Measurements from ENCODE around the gene CABLES1.

The CABLES1 gene

DNA sequence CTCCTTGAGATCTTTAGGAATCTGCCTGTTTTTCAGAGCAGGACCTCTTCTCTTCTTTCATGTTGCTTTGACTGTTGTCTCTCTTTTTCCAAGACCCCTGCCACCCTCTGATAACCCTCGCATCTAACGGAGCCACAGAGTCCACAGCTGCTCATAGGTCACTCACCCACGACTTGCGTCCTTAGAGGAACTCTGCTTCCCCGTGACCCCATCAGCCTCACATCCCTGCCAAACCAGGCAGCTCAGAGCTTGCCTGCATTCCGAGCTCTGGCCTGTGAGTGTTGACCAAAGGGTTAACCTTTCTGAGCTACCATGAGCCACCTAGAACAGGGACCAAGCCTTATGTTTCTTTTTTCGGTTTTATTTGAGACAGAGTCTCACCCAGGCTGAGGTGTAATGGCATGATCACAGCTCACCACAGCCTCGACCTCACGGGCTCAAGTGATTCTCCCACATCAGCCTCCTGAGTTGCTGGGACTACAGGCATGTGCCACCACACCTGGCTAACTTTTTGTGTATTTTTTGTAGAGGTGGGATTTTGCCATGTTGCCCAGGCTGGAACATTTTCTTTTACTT is 36.4 kb downstream of the CABLES1 start:
- no peak for DNase-seq

DNA sequence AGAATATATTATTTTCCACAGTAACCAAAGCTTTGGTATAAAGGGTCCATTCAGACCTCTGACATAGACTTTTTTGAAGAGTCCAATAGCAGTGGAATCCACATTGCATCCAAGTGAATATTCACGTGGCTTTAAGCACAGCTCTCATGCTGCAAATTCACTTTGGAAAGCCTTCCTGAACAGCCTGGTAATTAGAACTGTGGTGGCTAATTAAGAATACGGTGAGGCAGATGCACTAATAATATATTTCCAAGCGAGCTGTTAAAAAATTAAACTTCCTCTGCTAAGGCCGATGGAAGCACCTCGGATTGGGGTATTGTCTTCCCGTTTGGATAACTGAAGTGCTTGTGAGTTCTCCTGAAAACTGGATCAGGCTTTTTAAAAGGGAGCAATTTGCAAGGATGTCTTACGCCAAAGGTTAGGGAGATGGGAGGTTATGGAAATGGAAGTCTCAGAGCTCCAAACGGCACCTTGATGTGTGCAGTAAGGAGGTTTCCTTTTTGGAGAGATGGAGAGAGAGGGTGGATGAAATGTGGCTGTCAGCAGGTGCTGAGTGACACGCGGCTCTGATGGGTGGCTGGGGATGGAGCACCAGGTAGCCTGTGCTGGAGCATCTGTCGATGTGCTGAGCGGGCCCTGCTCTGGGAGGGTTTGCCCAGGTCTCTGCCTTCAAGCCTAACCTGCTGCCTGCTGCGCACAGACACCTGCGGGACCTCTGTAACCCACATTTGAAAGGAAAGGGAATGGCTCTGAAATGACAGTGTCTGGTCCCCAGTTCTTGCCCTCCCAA is 37.5 kb downstream of the CABLES1 start:
- DNase-seq: no peak

DNA sequence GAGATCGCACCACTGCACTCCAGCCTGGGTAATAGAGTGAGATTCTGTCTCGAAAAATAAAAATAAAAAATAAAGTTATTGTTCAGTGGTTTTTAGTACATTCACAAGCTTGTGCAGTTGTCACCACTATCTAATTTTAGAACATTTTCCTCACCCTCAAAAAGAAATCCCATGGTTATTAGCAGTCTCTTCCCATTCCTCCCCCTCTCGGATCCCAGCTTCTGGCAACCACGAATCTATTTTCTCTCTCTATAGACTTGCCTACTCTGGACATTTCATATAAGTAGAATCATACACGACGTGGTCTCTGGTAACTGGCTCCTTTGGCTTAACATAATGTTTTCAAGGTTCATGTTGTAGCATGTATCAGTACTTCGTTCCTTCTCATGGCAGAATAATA is 38.6 kb downstream of the CABLES1 start:
- DNase-seq: no peak

DNA sequence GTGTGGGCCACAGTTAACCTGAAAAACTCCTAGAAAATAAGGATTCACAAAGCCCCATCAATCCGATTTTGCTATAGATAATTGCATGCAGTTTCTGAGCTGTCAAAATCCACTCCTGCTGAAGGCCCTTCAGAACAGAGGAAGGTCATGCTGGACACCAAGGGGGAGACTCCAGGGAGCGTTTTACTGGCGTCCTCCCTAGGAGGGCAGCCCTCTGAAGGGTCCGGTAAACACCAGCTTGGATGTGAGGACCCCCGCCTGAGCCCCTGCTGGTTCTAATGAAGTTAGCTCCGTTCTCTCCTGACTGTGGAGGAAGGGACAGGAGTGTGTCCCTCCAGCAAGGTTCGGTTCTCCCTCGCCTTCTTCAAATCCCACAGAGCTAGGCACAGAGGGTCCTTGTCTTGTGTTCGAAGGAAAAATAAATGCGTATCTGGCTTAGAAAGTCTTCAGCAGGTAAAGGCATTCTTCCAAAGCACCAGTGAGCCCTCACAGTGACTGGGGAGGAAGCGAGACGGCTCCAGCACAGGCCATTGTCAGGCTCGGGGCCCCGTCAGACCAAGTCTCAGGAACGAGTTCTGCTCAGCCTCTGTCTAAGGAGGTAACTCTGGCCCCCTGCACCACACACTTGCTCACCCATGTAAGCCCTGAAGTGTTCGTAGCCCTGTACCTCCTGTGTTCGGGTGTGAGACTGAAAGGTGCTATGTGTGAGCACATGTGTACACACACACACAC is 41.6 kb downstream of the CABLES1 start:
- no peak for DNase-seq

DNA sequence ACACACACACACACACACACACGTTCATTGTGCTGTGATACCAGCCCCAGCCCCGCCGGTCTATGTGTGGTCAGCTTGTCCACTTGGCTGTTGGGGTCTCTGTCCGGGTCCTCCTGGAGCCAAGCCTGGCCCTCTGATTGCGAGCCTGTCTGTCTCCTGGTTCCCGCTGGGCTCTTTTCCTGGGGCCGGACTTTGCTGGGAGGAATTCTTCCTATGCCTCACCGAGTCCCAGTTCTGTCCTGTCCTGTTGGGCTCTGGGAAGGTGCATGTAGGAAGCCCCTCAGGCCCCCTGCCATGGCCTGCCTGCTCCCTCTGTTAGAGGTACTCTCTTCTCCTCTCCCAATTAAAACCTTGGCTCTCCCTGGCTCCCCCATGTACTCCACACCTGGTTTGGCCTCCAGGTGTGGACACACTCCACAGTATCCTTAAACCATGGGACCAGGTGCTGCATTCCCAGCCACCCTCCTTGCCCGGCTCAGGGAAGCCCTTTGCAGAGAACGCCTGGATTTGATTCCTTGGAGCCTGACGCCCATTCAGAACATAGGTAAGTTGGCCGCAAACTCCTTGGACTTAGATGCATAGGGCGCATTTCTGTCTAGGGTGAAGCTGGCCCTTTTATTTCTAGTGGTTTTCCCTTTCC is 42.3 kb downstream of the CABLES1 start:
- DNase-seq: no peak

DNA sequence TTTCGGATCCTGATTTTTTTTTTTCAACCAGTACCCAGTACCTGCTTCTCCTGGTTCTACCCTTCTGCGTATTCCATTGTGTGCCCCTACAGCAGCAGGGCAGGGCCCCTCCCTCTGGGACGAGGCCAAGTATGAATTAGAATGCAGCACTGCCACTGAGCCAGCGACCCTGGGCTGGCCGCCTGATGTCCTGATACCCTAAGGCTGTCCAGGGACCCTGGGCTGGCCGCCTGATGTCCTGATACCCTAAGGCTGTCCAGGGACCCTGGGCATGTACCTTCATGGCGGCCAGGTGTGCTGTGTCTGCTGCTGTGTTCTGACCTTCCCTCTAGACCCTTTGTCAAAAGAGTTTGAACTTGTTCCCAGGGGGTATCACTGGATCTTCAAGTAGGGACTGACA is 42.9 kb downstream of the CABLES1 start:
- no peak for DNase-seq

DNA sequence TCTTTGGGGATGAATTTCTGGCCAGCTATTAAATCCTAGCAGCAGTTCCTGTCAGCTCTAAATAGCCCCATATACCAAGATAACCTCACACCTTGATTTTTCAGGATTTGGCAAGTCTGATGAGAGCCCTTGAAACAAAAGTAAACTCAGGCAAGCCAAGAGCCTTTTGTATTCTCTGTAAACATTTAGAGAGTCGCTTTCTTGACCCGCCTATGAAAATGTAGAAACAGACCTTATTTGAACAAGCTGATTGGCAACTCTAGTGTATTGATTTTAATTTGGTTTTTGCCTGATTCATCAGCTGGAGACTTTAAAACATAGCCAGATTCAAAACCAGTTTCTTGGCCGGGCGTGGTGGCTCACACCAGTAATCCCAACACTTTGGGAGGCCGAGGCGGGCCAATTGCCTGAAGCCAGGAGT is 43.4 kb downstream of the CABLES1 start:
- DNase-seq: no peak

DNA sequence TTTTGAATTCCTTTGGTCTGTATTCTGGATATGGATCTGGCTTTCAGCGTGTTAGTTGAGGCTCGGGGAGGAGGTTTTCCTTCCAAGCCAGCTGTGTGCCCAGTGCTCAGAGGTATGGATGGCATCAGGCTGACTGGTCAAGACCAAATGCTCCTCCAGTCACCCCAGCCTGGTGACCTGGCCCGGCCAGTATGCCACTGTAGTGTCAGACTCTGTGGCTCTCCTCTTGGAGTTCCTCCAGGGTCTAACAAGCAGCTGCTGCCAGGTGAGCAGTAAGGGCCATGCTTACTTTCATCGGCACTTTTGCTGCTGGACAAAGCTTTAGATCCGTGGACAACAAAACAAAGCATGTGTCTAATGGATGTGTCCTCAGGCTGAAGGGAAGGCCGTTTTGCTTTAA is 44.1 kb downstream of the CABLES1 start:
- DNase-seq: no peak

DNA sequence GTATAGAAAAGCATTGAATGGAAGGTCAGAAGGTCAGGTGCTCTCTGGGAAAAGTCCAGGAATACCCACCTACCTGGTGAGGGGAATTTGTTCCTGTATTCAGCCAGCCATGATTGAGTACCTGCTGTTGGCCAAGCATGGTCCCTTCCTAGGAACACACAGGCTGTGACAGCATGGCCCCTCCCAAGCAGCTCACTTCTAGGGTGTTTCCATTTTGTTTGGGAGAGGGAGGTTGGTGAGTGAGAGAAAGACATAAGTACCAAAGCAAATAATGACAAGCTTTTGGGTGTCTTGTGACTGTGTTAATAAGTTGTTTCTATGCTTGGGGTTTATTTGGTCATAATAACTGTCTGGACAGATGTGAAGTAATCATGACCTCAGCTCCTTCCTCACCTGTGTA is 46.3 kb downstream of the CABLES1 start:
- DNase-seq: no peak

DNA sequence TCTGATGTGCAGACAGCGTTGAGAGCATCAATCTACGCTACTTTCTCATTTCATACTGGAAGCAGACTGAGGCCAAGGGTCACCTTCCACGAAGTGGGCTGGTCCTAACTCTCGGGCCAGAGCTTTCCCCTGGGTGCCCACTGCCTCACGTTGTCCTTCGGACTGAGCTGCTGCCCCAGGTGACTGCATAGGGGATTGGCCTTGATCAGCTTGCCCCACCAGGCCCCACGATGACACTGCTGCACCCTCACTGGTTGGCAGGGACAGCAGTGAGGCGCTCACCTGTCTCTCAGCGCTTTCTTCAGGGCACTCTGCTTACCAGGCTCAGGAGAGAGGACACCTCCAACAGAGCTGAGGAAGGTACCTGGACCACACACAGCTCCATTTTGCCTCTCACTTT is 47.3 kb downstream of the CABLES1 start:
- DNase-seq: no peak

DNA sequence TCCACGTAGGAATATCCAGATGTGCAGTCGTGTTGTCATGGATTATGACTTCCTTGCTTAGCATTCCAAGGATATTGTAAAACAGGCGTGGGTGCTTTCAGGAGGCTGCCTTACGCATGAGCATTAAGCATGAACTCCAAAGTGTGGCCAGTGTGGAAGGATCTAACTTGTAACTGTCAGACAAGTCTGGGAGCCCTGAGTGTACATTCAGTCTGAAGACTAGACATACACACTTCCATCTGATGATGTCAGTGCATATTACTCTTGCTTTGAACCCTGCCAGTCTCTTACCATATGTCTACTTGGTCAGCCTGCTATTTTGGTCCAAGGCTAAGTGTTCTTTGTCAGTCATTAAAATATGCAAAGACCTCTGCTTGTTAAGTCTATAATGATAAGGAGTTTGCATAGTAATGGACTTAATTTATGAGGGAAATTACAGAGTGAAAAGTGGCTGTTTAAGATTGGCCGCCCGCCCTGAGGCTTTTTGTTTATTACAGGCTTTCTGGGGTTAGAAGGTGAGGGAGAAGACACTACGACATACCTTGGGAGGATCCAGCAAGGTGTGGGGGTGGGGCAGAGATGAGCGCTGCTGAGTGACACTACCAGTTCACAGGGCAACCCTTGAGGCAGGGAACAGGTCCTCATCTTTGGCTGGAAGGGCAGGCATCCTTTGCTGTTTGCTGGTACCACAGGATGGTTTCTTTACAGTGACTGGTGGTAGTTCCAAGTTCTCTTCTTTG is 48.3 kb downstream of the CABLES1 start:
- no peak for DNase-seq

DNA sequence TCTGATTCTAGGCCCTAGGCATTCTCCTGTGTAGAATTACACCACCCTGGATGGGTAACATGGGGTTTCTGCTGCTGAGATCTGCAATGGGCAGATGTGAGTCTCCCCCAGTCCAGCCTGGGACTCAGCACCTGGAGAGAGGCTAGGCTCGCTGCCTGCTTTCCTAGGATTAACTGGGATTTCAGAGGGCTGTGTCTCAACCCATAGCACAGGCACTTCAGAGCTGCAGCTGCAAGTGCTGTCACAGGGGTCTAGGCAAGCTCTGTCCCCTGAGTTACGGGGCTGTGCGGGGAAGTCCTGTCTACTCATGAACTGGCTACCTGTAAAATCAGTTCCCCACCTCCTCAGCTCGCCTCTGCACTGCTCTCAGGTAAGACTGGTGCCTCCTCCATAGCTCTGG is 51.5 kb downstream of the CABLES1 start:
- no peak for DNase-seq

DNA sequence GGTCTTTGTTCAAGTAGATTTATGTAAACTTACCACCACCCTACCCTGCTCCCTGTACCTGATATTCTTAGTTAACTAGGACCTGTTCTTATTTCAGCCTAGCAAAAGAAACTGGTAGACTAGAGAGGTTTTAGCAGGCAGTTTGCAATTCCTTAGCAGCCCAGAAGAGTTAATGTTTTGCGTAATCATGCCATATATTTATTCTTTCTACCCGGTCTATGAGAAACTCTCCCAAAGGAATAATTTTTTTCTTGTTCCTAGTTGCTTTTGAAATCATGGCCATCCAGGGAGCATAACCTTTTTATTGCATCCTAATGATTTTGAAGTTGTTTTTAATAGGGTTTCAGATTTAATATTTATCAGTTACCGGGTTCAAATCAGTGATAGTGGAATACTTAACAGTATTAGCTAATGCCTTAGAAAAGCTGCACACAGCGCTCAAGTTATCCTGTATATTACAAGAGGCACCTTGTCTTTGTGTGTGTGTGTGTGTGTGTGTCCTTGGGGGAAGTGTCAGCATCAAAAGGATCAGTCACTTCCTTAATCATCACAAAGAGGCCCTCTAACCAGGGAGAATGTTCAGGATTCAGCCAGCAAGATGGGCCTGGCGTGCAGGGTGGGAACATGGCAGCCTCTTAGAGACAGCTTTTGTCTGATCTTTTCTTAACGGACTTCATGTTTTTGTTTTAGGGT is 52.9 kb downstream of the CABLES1 start:
- DNase-seq: no peak

DNA sequence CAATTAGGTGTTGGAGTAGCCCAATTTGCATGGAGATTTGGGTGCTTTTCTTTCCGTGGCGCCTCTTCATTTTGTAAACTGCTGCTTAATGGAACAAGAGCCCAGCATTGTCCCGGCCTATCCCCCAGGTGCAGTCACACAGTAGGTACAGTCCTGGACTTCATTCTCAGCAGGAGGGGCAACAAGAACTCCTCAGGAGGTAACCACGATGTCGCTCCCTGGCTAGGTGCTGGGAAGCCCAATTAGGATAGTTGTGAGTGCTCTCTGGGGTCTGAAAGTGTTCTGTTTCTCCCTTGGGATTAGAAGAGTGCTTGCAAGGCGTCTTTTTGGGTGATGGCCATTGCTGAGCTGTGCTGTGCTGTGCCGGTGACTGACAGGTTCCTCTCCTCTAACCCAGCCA is 53.8 kb downstream of the CABLES1 start:
- DNase-seq: no peak

DNA sequence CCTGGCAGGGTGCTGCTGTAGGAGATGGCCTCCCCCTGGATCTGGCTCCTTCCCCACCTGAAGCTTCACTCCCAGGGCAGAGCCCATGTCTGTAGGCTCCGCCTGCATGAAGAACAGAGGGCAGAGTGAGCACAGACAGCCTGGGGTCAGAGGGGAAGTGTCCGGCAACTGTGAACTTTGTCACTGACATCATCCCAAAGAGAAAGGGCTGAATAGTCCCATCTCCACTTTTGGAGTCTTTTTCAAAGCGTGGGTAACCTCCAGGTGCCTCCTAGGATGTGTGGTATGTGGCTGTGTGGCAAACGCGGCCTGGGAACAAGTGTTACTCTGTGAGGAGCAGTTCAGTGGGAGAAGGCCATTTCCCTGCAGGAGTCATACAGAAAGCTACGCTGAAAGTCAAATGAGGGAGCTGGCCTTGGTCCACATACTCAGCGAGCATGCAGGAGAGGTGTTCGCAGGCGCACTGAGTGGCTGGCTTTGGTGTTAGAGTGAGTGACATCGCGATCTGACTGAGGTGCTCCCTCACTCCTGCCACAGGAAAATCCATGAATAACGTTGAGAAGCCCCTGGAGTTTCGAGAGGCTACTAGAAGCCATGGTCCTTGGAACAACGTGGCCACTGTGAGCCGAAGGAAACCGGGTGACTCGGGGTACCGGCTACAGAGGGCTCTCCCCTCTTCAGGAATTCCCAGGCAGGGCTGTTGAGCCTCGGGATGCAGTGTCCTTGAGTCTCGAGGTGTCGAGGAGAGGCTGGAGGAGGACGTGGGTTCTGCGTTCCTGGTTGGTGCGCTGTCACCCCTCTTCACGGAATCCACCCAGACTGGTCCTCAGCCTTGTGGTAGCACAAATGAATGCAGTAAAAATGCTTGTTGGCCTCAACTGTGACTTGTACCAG is 54.7 kb downstream of the CABLES1 start:
- DNase-seq: no peak

DNA sequence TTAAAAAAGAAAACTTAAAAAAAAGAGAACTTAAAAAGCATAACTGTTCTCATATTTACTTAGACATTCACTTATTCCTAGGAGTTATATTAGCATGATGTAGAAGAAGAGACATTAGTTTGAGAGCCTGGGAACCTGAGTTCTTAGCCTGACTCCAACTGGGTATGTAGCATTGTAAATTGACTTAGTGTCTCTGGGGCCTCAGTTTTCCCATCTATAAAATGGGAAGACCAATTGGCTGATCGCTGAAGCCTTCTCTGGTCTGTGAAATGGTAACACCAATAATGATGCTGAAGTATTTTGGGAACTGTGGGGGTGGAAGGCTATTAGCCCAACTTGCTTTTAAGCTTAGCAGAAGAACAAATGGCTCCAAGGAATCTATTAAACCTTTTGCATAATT is 55.9 kb downstream of the CABLES1 start:
- no peak for DNase-seq

DNA sequence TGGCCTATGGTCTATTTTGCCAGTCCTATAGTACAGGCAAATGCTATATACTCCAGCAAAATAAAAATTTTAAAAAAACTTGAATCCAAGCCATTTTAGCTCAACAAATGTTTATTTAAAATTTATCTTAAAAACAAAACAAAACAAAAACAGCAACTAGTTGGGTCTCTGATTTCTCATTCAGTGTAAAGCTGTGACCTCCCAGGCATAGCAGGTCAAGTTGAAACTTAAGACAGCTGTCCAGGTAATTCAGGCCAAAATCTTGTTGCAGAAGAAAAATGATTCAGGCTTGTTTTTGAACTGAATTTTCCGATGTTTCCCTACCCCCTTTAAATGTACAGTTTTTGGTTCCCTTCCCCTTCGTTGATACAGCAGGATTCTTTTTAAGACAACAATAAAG is 58.5 kb downstream of the CABLES1 start:
- no peak for DNase-seq

DNA sequence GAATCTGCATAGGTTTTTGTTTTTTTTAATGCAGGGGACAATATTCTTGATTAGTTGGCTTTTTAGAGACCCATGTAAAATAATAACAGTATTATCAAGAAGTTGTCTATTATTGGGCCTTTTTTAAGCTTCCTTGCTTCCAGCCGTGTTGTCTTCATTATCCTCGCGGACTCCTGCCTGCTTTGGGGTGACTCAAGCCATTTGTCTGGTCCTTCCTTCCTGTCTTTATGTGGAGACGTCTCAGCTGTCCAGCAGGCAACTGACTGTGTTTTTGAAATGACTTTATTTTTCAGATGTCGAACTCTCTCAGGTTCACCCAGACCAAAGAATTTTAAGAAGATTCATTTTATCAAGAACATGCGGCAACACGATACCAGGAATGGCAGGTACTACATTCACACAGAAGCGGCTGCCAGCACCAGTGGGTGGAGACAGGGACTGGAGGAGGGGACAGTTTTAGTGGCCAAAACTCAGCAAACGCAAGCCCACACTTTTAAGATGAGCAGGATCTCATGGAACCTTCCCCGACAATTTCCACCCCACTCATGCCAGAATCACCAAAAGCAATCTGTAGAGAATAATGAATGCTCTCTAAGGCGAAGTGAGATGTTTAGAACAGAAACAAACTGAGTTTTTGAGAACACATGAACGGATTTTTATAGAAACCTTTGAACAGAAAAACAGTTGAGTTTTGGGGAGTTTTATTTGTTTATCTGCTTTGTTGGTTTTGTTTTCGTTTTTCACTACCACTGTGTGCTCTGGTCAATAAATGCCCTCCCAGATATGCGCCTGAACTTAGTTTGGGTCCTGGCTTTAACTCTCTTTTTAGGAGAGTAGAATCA is 59.1 kb downstream of the CABLES1 start:
- no peak for DNase-seq

DNA sequence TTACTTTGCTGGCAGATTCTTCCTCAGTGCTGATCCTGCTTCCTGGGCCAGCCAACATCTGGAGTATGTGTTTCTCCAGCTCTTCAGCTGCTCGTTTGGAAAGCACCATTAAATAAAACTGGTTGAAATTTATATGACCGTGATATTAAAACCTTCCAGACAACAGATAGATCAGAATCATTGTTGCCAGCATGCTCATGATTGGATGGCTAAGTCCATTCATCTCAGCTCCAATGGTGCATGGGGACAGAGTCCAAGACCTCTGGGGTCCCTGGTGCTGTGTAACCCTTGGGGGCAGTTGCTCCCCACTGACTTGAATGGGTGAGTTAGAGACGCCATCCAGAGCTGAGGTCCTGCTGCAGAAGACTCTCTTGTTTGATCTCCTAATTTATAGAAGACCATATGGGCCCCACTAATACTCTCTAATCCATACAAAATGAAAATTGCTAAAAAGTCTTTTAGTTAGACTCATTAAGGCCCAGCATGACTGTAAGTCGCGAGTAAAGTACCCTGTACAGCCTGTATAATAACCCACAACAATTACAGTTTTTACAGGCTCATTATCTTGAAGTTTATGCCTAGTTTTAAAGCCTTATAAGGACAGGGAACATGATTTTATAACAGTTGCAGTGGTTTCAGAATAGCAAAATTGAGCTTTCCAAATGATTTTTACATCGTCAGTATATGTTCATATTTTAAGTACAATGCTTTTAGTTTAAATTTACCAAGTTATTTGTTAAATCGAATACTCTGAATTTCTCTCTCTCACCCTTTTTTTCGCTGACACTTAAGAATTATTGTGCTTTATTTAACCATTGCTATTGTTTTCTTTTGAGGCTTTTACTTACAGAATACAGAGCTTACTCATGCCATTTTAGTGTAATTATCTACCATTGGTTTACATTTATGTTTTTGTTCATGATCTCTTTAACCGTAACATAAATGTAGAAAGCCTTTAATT is 60.0 kb downstream of the CABLES1 start:
- DNase-seq: no peak
